Right atrium auricular region (tissue), 2 donors: ENCODE results near the gene SLC9A9. TPM values are rescaled to one million over a fixed set of nuclear protein-coding genes. Genes with fewer than 3 reads are reported as not detected.

Source experiments
- DNase-seq: peaks from one replicate; pipeline ENCODE4 v3.0.0-alpha.2; 2019; ENCODE audit warnings: low spot score
- H3K27ac ChIP-seq, 2 donors: fragments of 200-600 bp; sonication (generic); 1 replicate in 1 of 2; 2 replicates in 1 of 2; pipeline ENCODE4 v1.5.1; 2016 to 2019
- H3K27me3 ChIP-seq, 2 donors: fragments of 200-600 bp; sonication (generic); one replicate each; pipeline versions ENCODE4 v1.5.1 to v1.6.0; 2017 to 2019
- H3K36me3 ChIP-seq: fragments of 200-600 bp; sonication (generic); one replicate; pipeline ENCODE4 v1.5.1; 2016
- H3K4me1 ChIP-seq, 2 donors: fragments of 200-600 bp; sonication (generic); one replicate each; pipeline versions ENCODE4 v1.5.1 to v1.6.0; 2017 to 2019
- H3K4me3 ChIP-seq, 2 donors: fragments of 200-600 bp; sonication (generic); 1 replicate in 1 of 2; 2 replicates in 1 of 2; pipeline ENCODE4 v1.5.1; 2017 to 2019; ENCODE audit warnings: mild to moderate bottlenecking in 1 of 2, moderate library complexity in 1 of 2
- H3K9me3 ChIP-seq, 2 donors: fragments of 200-600 bp; sonication (generic); one replicate each; pipeline ENCODE4 v1.5.1; 2019
- total RNA-seq, 2 donors: library from RNA; depleted of rRNA; stranded (reverse); fragments of >200 nt; gene quantifications; one replicate each; pipeline ENCODE4 v1.1.0, GENCODE V29; 2016
- TF ChIP-seq, protein P1 (sequence below), 2 donors: fragments of 200-600 bp; sonication (generic); IDR thresholded peaks; one replicate each; pipeline ENCODE4 v1.5.1; 2019; ENCODE audit warnings: antibody characterized with exemption in 2 of 2

The SLC9A9 gene
- total RNA-seq, 2 donors from 2014 or later = 3.1 to 4.2 TPM

DNA sequence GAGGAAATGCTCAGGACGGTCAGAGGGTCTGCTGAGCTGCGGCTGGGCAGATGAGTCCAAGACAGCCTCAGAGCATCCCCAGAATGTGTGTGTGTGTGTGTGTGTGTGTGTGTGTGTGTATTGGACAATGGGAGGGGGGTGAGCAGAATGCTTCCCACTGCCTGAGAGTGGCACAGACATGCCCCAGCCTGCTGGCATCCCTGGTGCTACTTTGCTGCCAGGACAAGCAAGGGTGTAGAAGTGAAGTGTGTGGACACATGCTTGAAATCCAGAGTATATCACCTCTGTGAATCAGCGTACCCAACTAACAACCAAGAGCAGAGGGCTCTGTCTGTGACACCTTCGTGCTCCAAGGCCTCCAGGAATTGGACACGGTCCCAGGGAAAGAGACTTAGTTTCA, 76.3 kb downstream of the SLC9A9 start:
- DNase-seq = no peak
- TF ChIP-seq, protein P1, sequence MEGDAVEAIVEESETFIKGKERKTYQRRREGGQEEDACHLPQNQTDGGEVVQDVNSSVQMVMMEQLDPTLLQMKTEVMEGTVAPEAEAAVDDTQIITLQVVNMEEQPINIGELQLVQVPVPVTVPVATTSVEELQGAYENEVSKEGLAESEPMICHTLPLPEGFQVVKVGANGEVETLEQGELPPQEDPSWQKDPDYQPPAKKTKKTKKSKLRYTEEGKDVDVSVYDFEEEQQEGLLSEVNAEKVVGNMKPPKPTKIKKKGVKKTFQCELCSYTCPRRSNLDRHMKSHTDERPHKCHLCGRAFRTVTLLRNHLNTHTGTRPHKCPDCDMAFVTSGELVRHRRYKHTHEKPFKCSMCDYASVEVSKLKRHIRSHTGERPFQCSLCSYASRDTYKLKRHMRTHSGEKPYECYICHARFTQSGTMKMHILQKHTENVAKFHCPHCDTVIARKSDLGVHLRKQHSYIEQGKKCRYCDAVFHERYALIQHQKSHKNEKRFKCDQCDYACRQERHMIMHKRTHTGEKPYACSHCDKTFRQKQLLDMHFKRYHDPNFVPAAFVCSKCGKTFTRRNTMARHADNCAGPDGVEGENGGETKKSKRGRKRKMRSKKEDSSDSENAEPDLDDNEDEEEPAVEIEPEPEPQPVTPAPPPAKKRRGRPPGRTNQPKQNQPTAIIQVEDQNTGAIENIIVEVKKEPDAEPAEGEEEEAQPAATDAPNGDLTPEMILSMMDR (IDR thresholded peaks at IDR 0.05) = no peak
- Histone ChIP-seq H3K36me3 (no peaks in the 10 kb centered on the region), H3K4me1 (no peaks in the 10 kb centered on the region), H3K4me3 (no peak overlapping the region), H3K27ac (no peak overlapping the region), H3K27me3 (no peaks in the 10 kb centered on the region), H3K9me3 (no peaks in the 10 kb centered on the region)

DNA sequence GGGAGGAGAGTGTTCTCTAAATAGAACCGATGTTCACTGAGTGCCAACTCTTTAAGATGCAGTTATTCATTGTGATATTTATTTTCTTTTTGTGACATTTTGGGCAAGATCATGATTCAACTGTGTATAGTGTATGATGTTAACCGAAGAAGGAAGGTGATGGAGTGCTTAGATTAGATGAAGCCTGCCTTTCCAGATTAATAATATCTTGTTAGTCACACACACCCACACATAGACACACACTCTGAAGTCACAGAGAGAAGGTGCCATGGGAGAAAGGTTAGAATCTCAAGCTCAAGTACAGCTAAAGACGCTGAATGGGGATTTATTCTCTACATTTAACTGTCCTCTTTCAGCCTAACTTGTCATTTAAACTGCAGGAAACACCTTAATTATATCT, 77.0 kb downstream of the SLC9A9 start:
- H3K4me3 ChIP-seq = no peak overlapping the region
- TF ChIP-seq, protein P1 (IDR thresholded peaks at IDR 0.05) = no peak
- H3K9me3 ChIP-seq = no peaks in the 10 kb centered on the region
- H3K27ac ChIP-seq = no peak overlapping the region
- DNase-seq = no peak
- H3K27me3 ChIP-seq = no peaks in the 10 kb centered on the region
- H3K4me1 ChIP-seq = no peaks in the 10 kb centered on the region
- no peaks in the 10 kb centered on the region for H3K36me3 ChIP-seq

DNA sequence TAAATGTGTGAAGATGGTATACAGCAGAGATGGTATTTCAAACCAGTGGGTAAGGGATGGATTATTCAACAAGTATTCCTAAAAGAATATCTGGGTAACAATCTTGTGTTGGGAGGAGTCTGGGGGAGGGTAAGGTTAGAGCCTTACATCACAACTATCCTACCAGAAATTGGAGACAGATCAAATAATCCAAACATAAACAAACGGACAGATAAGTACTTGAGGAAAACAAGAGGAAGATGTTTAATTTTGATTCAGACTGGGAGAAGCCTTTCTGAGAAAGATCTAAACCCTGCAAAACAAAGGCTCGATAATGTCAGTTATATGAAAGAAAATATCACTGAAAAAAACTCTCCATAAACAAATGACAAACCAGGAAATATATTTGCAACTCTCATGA, 77.9 kb downstream of the SLC9A9 start:
- H3K9me3 ChIP-seq = no peaks in the 10 kb centered on the region
- TF ChIP-seq, protein P1 (IDR thresholded peaks at IDR 0.05) = no peak
- DNase-seq = no peak
- no peak overlapping the region for H3K27ac ChIP-seq
- H3K27me3 ChIP-seq = no peaks in the 10 kb centered on the region
- no peaks in the 10 kb centered on the region for H3K4me1 ChIP-seq
- H3K36me3 ChIP-seq = no peaks in the 10 kb centered on the region
- H3K4me3 ChIP-seq = no peak overlapping the region

DNA sequence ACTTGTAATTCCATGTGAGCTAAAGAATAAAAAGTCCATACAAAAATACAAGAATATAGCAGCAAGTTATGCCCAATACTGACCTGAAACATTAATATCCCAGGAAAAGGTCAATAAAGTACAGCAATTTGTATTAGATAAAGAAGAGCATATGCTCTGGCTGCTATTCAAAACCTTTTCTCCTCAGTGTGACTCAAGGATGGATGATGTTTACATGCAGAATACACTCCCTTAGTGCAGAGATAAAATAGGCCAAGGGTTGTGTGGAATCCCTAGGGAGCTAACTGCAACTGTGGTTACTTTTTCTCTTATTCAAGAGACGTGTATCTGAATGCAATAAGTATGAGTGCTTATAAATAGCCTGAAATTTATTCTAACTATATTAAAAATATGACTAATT, 78.7 kb downstream of the SLC9A9 start:
- H3K27ac ChIP-seq = no peak overlapping the region
- no peak overlapping the region for H3K4me3 ChIP-seq
- no peak for DNase-seq
- TF ChIP-seq, protein P1 (IDR thresholded peaks at IDR 0.05) = no peak
- no peaks in the 10 kb centered on the region for H3K4me1 ChIP-seq
- H3K27me3 ChIP-seq = no peaks in the 10 kb centered on the region
- H3K36me3 ChIP-seq = no peaks in the 10 kb centered on the region
- H3K9me3 ChIP-seq = no peaks in the 10 kb centered on the region

DNA sequence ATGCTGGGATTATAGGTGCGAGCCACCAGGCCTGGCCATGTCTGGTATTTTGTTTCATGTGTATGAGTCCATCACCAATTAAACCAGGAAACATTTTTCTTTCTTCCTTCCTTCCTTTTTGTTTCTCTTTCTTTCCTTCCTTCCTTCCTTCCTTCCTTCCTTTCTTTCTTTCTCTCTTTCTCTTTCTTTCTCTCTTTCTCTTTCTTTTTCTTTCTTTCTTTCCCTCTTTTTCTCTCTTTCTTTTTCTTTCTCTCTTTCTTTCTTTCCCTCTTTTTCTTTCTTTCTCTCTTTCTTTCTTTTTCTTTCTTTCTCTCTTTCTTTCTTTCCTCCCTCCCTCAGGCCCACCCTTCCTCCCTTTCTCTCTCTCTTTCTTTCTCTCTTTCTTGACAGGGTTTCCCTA, 83.4 kb downstream of the SLC9A9 start:
- H3K4me1 ChIP-seq = no peaks in the 10 kb centered on the region
- H3K27ac ChIP-seq = no peak overlapping the region
- TF ChIP-seq, protein P1 (IDR thresholded peaks at IDR 0.05) = no peak
- H3K36me3 ChIP-seq = no peaks in the 10 kb centered on the region
- H3K9me3 ChIP-seq = no peaks in the 10 kb centered on the region
- no peak overlapping the region for H3K4me3 ChIP-seq
- no peaks in the 10 kb centered on the region for H3K27me3 ChIP-seq
- DNase-seq = no peak

DNA sequence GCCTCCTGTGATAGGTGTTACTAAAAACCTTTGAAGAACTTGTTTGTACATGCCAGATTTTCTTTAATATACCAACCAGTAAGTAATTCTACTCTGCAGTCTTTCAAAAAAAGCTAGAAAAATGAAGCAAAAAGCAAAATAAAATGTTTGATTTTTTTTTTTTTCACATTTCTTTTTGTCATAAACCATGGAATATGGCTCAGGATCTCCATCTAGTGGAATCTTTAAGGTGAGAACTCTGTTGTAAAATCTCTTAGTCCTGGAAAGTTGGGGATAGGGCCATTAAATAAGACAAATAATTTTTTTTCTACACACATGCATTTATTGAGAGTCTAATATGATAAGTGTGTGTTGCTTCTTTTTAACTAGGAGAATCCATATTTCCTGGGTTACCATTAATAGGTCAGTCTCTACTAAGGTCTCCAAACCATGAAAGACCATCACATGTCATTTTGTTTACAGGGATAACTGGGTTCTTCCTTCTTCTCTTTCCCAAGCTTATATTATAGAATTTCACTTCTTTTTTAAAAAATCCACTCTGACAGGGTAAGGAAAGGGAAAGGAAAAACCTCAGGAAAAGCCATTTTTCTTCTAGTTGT, 84.6 kb downstream of the SLC9A9 start:
- H3K9me3 ChIP-seq = no peaks in the 10 kb centered on the region
- no peaks in the 10 kb centered on the region for H3K4me1 ChIP-seq
- no peak overlapping the region for H3K4me3 ChIP-seq
- TF ChIP-seq, protein P1 (IDR thresholded peaks at IDR 0.05) = peak in 1 of 2 donors; percentile 46
- no peaks in the 10 kb centered on the region for H3K36me3 ChIP-seq
- DNase-seq = no peak
- no peak overlapping the region for H3K27ac ChIP-seq
- no peaks in the 10 kb centered on the region for H3K27me3 ChIP-seq
